Testis (tissue), 2 donors: ENCODE results near the gene TAAR8.

Experiments
- POLR2A ChIP-seq: fragments of 450-650 bp; IDR thresholded peaks from one replicate; pipeline ENCODE4 v1.6.1; 2017; ENCODE audit warnings: antibody characterized with exemption, mild to moderate bottlenecking, moderate library complexity
- TF ChIP-seq, protein P1 (sequence below), 3 experiments: fragments of 450-650 bp in 2 of 3; fragments of 200-600 bp in 1 of 3; sonication (generic) in 1 of 3; IDR thresholded peaks; one replicate each; pipeline ENCODE4 v1.5.1; 2016 to 2019; ENCODE audit warnings: antibody characterized with exemption in 3 of 3, mild to moderate bottlenecking in 2 of 3, moderate library complexity in 1 of 3

DNA sequence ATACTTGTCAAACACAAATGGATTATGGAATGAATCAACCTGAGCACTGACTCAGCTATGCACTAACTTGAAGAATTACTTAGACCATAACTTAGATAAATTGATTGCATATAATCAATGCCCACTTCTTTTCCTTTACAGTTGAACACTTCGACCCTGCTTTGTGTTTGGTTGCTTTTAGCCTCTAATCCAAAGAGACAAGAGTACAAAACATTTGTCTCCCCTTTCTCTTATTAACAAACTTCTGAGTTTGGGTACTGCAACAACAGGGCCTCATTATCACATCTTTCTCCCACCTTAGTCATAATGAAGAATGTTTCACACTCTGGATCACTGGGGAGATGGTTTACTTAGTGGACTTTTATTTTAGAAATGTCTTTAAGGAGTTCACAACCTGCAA, 15.1 kb downstream of the TAAR8 start:
- TF ChIP-seq, protein P1, sequence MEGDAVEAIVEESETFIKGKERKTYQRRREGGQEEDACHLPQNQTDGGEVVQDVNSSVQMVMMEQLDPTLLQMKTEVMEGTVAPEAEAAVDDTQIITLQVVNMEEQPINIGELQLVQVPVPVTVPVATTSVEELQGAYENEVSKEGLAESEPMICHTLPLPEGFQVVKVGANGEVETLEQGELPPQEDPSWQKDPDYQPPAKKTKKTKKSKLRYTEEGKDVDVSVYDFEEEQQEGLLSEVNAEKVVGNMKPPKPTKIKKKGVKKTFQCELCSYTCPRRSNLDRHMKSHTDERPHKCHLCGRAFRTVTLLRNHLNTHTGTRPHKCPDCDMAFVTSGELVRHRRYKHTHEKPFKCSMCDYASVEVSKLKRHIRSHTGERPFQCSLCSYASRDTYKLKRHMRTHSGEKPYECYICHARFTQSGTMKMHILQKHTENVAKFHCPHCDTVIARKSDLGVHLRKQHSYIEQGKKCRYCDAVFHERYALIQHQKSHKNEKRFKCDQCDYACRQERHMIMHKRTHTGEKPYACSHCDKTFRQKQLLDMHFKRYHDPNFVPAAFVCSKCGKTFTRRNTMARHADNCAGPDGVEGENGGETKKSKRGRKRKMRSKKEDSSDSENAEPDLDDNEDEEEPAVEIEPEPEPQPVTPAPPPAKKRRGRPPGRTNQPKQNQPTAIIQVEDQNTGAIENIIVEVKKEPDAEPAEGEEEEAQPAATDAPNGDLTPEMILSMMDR (IDR thresholded peaks at IDR 0.05) = no peak
- no peak for TF ChIP-seq POLR2A
